ELF-1 (cell line): Measurements from ENCODE around the gene FTSJ1.
"Not testable (repeated sequence)": the region's sequence is repeated elsewhere in the genome, so short reads cannot be mapped to it uniquely, and the experiment has no call there.

Source experiments
- DNase-seq: peaks from one replicate; pipeline ENCODE4 v3.0.0-alpha.2; 2016; ENCODE audit warnings: low read depth, low spot score

FTSJ1 gene

DNA sequence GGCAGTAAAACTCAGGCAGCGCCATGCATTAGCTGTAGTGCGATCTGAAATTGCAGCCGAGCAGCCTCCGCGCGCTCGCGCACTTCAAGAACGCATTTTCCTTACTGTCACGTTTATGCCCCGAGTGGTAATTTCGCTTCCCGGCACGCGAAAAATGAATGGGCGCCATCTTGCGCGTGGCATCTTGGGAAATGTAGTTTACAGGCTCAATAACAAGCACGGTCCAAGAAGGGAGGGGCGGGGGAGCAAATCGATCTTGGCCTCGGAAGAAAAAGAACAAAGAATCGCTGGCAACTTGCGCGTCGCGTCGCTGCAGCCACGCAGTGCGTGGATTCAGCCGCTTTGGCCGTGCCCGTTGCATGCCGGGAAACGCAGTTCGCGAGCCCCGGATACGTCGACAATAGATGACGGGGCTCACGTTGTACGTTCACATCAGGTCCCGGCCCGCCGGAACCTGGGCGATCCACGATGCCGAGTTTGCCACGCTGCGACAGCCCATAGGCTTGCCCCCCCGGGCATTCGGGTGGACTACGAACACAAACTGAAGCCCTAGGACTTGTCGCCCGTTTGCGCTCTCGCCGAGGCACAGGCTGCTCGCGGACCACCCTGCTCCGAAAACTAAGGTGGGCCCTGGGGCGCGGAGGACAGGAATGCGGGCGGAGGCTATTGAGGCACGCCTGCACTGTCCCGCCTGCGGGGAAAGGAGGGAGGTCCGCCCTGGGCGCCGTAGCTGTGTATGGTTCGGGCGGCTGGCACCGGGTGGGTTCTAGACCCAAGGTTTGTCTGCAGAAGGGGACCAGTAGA lies at the start of gene FTSJ1:
Gene FTSJ1, plus strand, starts transcription at position 426 of the 804 bp plus-strand sequence. CDS start 1,849 bp downstream, outside the sequence.
- DNase-seq: peak; percentile 90

DNA sequence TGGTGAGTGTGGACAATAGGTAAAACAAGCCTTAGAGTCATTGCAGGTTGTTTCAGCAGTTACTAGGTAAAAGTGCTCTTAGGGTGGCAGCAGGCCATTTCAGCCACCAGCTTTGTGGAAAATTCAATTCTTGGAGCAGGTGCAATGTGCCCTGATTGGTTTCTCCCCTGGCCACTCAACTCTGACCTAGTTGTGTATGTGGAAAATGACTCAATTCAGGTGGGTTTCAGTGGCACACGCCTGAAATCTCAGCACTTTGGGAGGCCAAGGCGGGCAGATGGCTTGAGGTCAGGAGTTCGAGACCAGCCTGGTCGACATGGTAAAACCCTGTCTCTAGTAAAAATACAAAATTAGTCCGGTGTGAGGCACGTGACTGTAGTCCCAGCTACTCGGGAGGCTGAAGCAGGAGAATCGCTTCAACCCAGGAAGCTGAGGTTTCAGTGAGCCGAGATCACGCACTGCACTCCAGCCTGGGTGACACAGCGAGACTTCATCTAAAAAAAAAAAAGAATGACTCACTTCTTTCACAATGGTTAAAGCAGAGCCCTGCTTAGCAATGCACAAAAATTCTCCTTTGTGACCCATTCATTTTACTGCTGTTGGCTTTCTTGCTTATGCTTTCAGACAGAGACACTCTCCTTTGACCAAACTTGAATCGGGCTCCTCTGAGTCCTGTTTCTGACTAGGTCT lies 48.8 kb upstream of the FTSJ1 start:
- DNase-seq: not testable (repeated sequence)

DNA sequence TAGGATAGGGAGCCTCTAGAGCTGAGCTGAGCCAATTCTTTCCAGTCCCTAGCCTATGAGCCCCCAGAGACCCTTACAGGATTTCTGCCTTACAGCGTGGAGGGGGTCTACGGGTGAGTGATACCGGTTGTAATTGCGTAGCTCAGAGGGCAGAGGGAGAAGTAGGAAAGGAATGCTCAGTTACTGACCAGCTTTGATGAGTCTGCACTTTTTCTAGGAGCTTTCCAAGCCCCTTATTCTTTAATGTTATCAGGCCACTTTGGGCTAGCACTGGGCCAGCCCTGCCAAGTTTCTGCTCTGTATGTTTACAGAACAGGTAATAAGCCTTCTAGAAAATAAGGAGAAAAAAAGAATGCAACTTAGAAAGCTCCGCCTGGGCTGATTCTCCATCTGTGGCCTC lies 46.4 kb upstream of the FTSJ1 start:
- DNase-seq: not testable (repeated sequence)

DNA sequence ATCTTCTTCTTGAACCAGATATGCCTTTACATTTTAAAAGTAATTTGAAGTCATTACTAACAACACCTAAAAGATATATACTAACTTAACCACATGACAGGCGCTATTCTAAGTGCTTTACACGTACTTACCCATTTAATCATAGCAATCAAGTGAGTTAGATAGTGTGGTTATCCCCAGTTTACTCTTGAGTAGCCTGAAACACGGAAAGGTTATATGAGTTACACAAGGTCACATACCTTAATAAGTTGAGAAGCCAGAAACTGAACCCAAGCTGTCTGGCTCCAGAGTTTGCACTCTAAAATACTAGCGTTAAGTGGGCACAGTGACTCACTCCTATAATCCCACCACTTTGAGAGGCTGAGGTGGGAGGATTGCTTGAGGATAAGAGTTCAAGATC lies 45.8 kb upstream of the FTSJ1 start:
- not testable (repeated sequence) for DNase-seq

DNA sequence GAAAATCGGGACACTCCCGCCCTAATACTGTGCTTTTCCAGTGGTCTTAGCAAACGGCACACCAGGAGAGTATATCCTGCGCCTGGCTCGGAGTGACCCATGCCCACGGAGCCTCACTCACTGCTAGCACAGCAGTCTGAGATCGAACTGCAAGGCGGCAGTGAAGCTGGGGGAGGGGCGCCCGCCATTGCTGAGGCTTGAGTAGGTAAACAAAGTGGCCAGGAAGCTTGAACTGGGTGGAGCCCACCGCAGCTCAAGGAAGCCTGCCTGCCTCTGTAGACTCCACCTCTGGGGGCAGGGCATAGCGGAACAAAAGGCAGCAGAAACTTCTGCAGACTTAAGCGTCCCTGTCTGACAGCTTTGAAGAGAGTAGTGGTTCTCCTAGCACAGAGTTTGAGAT lies 42.3 kb upstream of the FTSJ1 start:
- DNase-seq: not testable (repeated sequence)

- DNase-seq: not testable (repeated sequence)
These were observed 28.8 kb upstream of the FTSJ1 start for GRCh38 chrX:48447201-48447600.

- DNase-seq: no peak
These were observed 25.9 kb upstream of the FTSJ1 start for GRCh38 chrX:48450076-48450475.

GRCh38 chrX:48451708-48452107 lies 24.3 kb upstream of the FTSJ1 start:
- DNase-seq: no peak

DNA sequence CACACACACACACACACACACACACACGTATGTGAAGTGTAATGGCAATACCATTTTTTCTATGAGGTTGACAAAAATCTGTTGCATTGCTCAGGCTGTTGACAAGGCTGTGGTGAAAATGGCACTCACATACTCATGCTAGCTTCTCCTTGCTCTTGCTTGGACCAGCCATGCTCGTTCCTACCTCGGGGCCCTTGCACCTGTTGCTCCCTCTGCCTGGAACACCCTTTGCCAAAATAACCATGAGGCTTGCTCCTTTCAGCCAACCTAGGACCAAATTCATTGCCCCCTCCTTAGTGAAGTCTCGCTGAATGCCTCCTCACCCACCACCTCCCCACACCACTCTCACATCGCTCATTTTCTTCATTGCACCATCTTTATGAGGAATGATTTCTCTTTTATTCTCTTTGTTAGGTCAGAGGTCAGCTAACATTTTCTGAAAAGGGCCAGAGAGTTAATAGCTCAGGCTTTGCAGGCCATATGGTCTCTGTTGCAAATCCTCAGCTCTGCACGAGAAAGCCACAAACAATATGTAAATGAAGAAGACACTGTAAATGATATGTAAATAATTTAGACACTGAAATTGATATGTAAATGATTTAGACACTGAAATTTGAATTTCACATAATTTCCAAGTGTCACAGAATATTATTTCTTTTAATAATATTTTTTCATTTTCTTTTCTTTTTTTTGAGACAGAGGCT lies 19.2 kb upstream of the FTSJ1 start:
- DNase-seq: no peak

- no peak for DNase-seq
These were observed 17.3 kb upstream of the FTSJ1 start for GRCh38 chrX:48458711-48459110.

DNA sequence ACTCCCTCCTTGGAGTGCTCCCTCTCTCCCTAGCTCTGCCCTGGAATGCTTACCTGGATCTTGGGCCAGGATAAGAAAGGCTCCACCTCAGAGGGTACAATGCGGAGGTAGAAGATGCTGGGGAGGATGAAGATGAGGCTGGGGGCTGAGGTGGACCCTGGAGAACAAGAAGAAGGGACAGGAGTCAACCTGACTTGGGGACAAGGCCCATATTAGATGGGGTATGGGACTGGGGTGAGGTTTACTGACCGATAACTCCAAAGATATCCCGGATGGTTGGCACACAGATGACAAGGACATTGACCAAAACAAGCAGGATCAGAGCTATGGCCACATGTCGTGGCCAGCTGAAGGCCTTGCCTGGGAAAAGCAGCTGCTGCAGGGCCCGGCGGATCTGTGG lies 16.5 kb upstream of the FTSJ1 start:
- DNase-seq: no peak

- DNase-seq: no peak
These were observed 16.0 kb upstream of the FTSJ1 start for GRCh38 chrX:48460031-48460430.

GRCh38 chrX:48460606-48461005 lies 15.4 kb upstream of the FTSJ1 start:
- no peak for DNase-seq

GRCh38 chrX:48461830-48462229 lies 14.2 kb upstream of the FTSJ1 start:
- no peak for DNase-seq

DNA sequence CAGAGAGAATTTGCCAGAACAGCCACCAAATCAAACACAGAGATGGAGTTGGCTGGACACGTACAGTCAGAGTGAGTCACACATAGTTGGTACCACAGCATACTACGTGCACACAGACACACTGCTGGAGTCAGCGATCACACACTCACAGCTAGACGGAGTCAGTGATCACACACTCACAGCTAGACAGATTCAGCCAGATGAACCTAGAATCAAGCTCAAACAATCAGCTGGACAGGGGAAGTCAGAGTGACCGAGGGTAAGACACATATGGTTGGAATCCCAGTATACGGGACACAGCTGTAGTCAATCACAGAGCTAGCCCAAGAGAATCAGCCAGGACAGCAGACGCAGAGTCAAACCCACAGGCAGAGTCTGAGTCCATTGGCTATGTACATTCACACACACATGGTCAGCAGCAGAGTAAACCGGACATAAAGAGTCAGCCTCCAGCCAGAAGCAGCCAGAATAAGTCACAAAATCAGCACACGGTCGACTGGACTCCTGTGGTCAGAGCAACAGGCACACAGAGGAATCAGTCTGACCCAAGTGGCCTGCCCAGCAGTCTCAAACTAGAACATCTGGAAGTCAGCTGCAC lies 10.6 kb upstream of the FTSJ1 start:
- no peak for DNase-seq

GRCh38 chrX:48466696-48467095 lies 9.3 kb upstream of the FTSJ1 start:
- no peak for DNase-seq

DNA sequence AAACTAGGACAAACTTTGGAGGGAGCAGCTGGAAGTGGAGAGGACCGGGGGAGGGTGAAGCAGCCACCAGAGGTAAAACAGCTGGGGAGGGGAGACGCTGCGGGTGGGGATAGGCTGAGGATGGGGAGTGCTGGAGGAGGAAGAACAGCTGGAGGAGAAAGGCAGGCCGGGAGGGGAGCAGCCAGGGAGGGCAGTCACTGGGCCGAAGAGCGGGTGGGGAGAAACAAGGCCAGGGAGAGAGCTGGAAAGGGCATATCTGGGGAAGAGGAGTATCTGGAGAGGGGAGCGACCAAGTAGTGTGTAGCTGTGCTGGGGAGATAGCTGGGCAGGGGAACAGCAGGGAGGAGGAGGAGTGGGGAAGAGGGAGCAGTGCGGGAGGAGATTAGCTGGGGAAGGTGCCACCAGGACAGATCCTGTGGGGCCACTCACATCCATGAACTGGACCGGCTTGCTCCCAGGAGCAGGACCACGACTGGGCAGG lies 8.7 kb upstream of the FTSJ1 start:
- DNase-seq: no peak

GRCh38 chrX:48468247-48468671 lies 7.7 kb upstream of the FTSJ1 start:
- DNase-seq: no peak

- no peak for DNase-seq
These were observed 7.0 kb upstream of the FTSJ1 start for GRCh38 chrX:48468693-48469691.

DNA sequence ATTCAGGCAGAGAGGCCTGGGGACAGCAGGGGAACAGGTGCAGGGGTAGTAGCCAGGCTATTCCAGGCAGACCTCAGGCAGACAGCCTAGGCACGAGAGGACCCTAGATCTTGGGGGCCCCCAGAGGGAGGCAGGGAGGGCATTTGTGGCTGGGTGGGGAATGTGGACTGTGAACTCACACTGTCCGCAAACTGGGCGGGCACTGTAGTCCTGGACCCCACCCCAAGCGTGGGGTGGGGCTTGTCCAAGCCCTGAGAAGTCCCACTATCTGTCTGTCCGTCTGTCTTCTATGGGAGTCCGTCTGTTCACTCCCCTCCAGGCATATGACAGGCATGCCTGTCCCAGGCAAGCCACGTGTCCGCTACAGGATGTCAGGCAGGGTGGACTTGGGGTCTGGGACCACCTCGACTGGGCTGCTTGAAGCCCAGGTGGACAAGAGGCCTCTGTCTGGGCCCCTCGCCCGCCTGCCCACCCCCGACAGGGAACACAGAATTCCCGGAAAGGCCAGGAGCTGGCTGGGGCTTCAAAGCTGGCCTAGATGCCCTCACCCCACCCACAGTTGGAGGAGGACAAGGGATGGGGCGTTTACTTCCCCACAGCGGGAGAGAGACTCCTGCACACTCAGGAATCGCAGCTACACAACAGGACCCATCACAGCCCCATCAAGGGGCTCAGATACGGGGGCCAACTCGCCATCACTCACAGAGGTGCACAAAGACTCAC lies 5.7 kb upstream of the FTSJ1 start, which contains the start of gene SLC38A5:
Gene SLC38A5, minus strand, starts transcription at position 151 of the 723 bp plus-strand sequence. CDS start 2,336 bp downstream, outside the sequence.
- DNase-seq: no peak
